Stimulated activated CD8-positive, alpha-beta memory T cell treated with anti-CD3 and anti-CD28 coated beads, Interleukin-7, amount 100 ng/mL, for 4 hours (primary cell): ENCODE data around the gene GPR62.

Experiments used
- DNase-seq, 2 donors: peaks; one replicate each; pipeline ENCODE4 v3.0.0-alpha.2; 2020; ENCODE audit warnings: low read depth in 2 of 2

Gene GPR62

GRCh38 chr3:51955893-51956770, 951 bp downstream of the GPR62 start:
- DNase-seq: no peak

- no peak for DNase-seq
Observed at GRCh38 chr3:51957520-51958205, 2.5 kb downstream of the GPR62 start.

- no peak for DNase-seq
Observed at GRCh38 chr3:51958603-51959521, 3.7 kb downstream of the GPR62 start.

GRCh38 chr3:51959651-51960050, 4.5 kb downstream of the GPR62 start:
- DNase-seq: no peak

GRCh38 chr3:51960386-51960785, 5.2 kb downstream of the GPR62 start:
- DNase-seq: no peak

GRCh38 chr3:51961011-51961410, 5.8 kb downstream of the GPR62 start:
- DNase-seq: no peak

- DNase-seq: no peak
Observed at GRCh38 chr3:51961602-51962569, 6.7 kb downstream of the GPR62 start.

- DNase-seq: no peak
Observed at GRCh38 chr3:51962854-51963530, 7.8 kb downstream of the GPR62 start.

GRCh38 chr3:51963951-51964451, 8.8 kb downstream of the GPR62 start:
- no peak for DNase-seq

GRCh38 chr3:51964521-51964920, 9.3 kb downstream of the GPR62 start:
- no peak for DNase-seq

- no peak for DNase-seq
Observed at GRCh38 chr3:51966016-51966415, 10.8 kb downstream of the GPR62 start.

GRCh38 chr3:51966486-51966885, 11.3 kb downstream of the GPR62 start:
- DNase-seq: no peak

- no peak for DNase-seq
Observed at GRCh38 chr3:51966922-51967383, 11.8 kb downstream of the GPR62 start.

GRCh38 chr3:51967384-51968169, 12.4 kb downstream of the GPR62 start, which contains the start of gene PCBP4:
Gene PCBP4, minus strand, starts transcription at chr3:51967454. Its CDS starts 6,214 bp downstream, at chr3:51961240.
- DNase-seq: no peak

- DNase-seq: no peak
Observed at GRCh38 chr3:51968170-51968775, 13.1 kb downstream of the GPR62 start.

GRCh38 chr3:51968883-51969678, 13.9 kb downstream of the GPR62 start:
- DNase-seq: no peak

- no peak for DNase-seq
Observed at GRCh38 chr3:51969841-51970240, 14.7 kb downstream of the GPR62 start.
